Femur (tissue), 1 donor: Measurements from ENCODE around the gene KRTAP5-3.
"Not testable (repeated sequence)": the region's sequence is repeated elsewhere in the genome, so short reads cannot be mapped to it uniquely, and the experiment has no call there.

Experiments
- DNase-seq: peaks from one replicate; pipeline ENCODE4 v3.0.0-alpha.2; 2017

Gene KRTAP5-3

GRCh38 chr11:1575756-1576155, 32.5 kb downstream of the KRTAP5-3 start:
- DNase-seq = not testable (repeated sequence)

- no peak for DNase-seq
These were observed 33.4 kb downstream of the KRTAP5-3 start for GRCh38 chr11:1574933-1575242.

- no peak for DNase-seq
These were observed 33.9 kb downstream of the KRTAP5-3 start for GRCh38 chr11:1574238-1574932.

GRCh38 chr11:1573903-1574237, 34.4 kb downstream of the KRTAP5-3 start:
- DNase-seq = no peak

- no peak for DNase-seq
These were observed 35.0 kb downstream of the KRTAP5-3 start for GRCh38 chr11:1573077-1573902.

- DNase-seq = peak; percentile 91
These were observed 35.8 kb downstream of the KRTAP5-3 start, which contains the start of gene DUSP8 for GRCh38 chr11:1572197-1573076. TSS of gene DUSP8 (minus strand) at chr11:1572271. CDS start at chr11:1565826, 6,445 bp downstream.

GRCh38 chr11:1571760-1572196, 36.5 kb downstream of the KRTAP5-3 start:
- DNase-seq = no peak

- DNase-seq = no peak
These were observed 37.1 kb downstream of the KRTAP5-3 start for GRCh38 chr11:1570896-1571759.

- no peak for DNase-seq
These were observed 37.8 kb downstream of the KRTAP5-3 start for GRCh38 chr11:1570531-1570895.

GRCh38 chr11:1570001-1570453, 38.2 kb downstream of the KRTAP5-3 start:
- DNase-seq = no peak

- DNase-seq = no peak
These were observed 38.9 kb downstream of the KRTAP5-3 start for GRCh38 chr11:1569251-1569780.

- no peak for DNase-seq
These were observed 39.8 kb downstream of the KRTAP5-3 start for GRCh38 chr11:1568441-1568911.

GRCh38 chr11:1567721-1568100, 40.6 kb downstream of the KRTAP5-3 start:
- no peak for DNase-seq

GRCh38 chr11:1567052-1567720, 41.1 kb downstream of the KRTAP5-3 start:
- DNase-seq = no peak

- no peak for DNase-seq
These were observed 41.7 kb downstream of the KRTAP5-3 start for GRCh38 chr11:1566381-1567051.

- no peak for DNase-seq
These were observed 42.4 kb downstream of the KRTAP5-3 start for GRCh38 chr11:1565904-1566247.

- no peak for DNase-seq
These were observed 42.9 kb downstream of the KRTAP5-3 start for GRCh38 chr11:1565173-1565903.

GRCh38 chr11:1564535-1565172, 43.6 kb downstream of the KRTAP5-3 start:
- peak; percentile 71 for DNase-seq

GRCh38 chr11:1563697-1564534, 44.3 kb downstream of the KRTAP5-3 start:
- no peak for DNase-seq
